ENCODE results near the gene RXRA.
"Not testable (repeated sequence)": the region's sequence is repeated elsewhere in the genome, so short reads cannot be mapped to it uniquely, and the experiment has no call there.

Gene RXRA

GRCh38 chr9:134293611-134294152, 32.6 kb upstream of the RXRA start:
- no peak for DNase-seq (ENCODE audit: low spot score)

DNA sequence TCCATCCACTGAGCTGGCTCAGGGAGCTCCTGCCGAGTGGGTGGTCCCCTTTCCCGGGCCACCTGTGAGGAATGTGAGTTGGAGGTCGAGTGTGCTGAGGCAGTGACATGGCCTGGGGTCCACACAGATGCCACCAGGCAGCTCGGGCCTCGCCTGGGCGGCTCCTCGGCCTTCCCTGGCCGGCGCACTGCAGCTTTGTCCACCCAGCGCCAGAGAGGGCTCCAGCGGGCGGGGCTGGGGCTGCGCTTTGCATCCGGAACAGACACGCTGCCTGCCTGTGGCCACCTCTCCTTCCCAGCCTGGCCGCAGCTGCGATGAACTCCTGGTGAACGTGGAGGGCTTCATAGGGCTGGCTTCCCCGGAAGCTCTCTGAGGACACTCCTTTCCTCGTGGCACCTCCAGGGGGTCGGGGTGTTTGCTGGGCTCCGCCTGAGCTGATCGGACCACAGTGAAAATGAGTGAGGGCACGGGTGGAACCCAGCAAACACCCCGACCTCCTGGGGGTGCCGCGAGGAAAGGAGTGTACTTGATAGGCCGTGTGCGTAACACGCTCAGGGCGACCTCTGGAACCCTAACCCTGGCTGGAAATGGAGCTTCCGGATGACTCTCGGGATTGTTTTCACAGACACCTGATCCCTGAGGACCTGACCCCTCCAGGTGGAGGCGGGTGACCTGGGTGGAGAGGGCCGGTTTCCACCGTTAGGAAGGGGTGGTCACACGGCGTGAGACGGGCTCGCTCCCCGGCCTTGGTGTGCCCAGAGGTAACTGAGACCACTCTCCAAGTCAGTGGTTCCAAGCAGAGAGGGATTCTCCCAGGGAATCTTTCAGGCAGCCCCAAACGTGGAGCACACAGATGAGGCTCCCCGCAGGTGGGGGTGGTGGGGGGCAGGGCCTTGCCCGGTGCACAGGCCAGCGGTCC, 31.8 kb upstream of the RXRA start:
- peak; percentile 35 for DNase-seq (ENCODE audit: low spot score)

DNA sequence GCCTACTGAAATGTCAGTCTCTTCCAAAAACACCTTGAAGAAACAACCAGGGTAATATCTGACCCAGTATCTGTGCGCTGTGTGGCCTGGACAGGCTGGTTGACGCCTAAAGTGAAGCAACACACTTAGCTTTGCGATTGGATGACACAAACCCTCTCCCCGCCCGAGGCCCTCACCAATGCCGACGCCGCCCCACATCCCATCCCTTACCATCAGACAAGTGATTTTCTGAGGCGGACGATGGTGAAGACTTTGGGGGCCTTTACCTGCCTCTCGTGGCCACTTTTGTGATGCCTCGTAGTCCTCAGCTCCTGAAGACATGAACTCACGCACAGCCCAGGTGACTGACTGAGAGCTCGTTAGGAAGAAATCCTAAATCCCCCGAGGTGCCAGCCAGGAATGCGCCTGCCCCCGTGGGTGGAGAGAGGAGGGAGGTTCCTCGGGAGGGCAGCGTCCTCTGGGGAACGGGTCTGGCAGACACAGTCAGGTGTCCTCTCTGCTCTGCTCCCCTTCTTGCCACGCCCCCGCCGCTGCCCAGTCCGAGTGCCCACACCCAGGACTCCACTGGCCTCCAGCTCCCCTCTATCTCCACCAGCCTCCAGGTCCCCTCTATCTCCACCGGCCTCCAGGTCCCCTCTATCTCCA, 31.0 kb upstream of the RXRA start:
- DNase-seq (ENCODE audit: low spot score), result no peak

- DNase-seq (ENCODE audit: low spot score), result no peak
Measured at GRCh38 chr9:134295746-134296250, 30.5 kb upstream of the RXRA start.

- no peak for DNase-seq (ENCODE audit: low spot score)
Measured at GRCh38 chr9:134296301-134297082, 29.8 kb upstream of the RXRA start.

- no peak for DNase-seq (ENCODE audit: low spot score)
Measured at GRCh38 chr9:134297083-134297410, 29.2 kb upstream of the RXRA start.

GRCh38 chr9:134297576-134297975, 28.7 kb upstream of the RXRA start:
- no peak for DNase-seq (ENCODE audit: low spot score)

DNA sequence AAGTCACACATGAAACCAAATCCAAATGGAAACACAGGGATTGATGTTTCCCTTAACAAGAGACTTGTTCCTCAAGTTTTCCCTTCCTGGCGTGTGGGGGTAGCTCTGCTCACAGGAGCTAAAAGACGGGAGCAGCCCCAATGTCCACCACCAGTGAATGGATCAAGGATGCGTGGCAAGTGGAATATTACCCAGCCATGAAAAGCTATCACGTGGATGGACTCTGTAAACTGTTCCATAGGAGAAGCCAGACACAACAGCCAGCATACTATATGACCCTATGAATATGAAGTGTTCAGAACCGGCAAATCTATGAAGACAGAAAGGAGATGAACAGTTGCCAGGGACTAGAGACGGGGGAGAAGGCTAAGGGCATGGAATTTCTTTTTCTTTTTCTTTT, 28.3 kb upstream of the RXRA start:
- DNase-seq (ENCODE audit: low spot score), result no peak

- DNase-seq (ENCODE audit: low spot score), result no peak
Measured at GRCh38 chr9:134299068-134299467, 27.2 kb upstream of the RXRA start.

GRCh38 chr9:134299883-134300282, 26.4 kb upstream of the RXRA start:
- no peak for DNase-seq (ENCODE audit: low spot score)

DNA sequence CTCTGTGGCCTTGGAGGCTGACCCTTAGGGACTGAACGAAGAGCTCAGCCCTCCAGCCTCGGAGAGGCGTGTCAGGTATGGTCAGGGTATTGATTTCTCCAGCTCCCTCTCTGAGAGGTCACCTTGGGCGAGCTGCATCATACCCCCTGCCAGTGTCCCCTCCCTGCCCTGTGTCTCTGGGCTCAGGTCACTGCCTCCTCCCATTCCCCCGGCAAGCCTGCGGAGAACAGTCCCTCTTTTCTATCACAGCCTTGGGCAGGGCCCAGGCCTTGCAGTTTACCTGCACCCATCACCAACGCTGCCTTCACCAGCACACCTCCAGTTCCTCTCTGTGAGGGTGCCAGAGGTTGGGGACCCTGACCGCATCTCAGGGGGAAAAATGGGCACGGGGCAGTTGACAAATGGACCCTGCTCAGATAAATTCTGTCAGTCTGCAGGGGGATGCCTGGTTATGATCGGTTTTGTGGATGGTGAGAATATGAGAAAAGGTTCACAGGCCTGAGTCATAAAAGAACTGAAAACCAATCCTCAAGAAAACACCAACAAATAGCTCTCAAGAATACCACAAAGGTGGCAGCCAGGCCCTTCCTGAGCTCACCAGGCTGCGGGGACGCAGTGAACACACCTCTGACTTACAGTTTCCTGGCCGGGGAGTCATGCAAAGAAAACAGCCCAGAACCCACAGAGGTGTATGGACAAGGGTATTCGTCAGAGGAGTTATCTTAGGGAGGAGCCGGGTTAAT, 24.7 kb upstream of the RXRA start:
- no peak for DNase-seq (ENCODE audit: low spot score)

DNA sequence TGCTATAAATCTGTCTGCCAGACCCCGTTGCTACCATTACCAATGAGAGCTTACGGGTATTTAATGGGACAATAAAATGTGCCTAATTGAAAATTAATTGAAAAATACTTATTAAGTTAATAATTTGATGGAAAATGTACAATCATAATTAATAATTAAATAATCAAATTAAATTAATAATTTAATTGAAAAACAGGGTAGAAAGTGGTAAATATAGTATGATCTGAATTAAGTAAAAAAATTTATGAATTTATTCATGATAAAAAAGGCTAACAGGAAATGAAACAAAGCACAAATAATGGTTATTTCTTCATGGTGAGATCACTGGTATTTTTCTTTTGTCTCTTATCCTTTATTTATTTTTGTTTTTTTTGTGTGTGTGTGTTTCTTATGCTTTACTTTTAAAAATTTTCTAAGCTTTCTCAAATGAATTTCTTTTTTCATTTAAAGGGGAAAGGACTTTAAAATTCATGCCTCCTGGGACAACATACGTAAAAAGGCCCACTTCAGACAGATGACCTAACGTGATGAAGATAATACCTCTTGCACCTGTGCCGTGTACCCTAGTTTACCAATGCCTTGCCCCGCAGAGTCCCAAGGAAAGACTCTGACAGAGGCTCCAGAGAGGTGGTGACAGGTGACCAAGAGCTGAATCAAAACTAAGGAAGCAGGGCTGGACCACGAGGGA, 24.0 kb upstream of the RXRA start:
- no peak for DNase-seq (ENCODE audit: low spot score)

DNA sequence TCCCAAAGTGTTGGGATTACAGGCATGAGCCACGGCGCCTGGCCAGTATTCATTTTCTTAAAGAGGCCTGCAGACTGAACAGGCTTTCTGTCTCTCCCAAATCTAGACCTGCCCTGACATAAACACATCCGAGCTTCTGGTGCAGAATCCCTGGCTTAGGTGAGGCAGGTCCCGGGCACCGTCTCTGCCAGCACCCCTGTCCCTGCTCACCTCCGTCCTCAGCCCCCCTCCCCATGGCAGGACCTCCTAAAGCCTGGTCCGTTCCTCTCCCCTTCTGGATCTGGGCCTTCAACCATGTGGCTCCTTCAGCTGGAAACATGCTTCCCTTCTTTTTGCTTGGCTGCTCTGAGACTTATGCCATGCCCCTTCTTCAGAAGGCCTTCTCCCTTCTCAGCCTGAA, 22.7 kb upstream of the RXRA start:
- DNase-seq (ENCODE audit: low spot score), result no peak

DNA sequence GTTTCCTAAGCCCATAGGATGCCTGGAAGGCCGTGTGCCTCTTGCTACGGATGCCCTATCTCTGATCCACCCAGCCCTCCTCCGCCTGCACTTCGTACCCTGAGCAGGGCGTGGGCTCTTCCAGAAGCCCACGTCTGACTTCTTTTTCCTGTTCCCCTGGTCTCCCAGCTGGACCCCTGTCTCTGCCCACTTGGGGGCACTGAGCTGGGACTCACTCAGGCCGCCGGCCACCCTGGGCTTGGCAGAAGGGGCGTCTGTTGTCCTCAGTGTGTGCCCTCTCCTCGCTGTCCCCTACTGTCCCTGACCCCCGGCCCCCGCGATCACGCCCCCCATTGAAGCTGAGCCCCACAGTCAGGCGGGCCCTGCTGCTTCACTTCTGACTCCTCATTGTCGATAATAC, 22.0 kb upstream of the RXRA start:
- DNase-seq (ENCODE audit: low spot score), result no peak

DNA sequence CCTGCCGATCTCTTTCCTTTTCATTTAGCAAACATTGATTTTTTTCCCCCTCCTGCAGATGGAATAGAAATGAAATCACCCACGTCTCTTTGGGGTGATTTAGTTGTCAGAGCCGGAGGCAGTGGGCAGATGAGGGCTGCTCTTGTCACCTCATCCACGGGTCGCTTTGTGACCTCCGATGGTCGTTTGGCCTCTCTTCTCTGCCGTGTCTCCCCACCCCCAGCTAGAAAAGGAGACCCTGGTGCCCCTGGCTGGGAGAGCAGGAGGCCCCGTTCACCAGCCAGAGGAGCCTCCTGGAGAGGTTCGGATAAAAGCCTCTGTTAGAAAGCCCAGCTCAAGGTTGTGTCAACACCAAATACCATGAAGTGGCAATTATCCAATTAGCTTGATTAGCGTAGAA, 21.6 kb upstream of the RXRA start:
- no peak for DNase-seq (ENCODE audit: low spot score)

DNA sequence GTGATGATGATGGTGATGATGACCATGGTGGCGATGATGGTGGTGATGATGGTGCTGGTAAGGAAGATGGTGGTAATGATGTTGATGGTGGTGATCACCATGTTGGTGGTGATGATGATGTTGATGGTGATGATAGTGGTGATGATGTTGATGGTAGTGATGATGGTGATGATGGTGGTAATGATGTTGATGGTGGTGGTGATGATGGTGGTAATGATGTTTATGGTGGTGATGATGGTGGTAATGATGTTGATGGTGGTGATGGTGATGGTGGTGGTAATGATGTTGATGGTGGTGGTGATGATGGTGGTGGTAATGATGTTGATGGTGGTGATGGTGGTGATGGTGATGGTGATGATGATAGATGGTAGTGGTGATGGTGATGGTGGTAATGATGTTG, 20.7 kb upstream of the RXRA start:
- no peak for DNase-seq (ENCODE audit: low spot score)

- not testable (repeated sequence) for DNase-seq (ENCODE audit: low spot score)
Measured at GRCh38 chr9:134306042-134306441, 20.2 kb upstream of the RXRA start.

- DNase-seq (ENCODE audit: low spot score), result no peak
Measured at GRCh38 chr9:134306636-134307600, 19.3 kb upstream of the RXRA start.

Data from SK-N-DZ (cell line).